DND-41 (cell line): ENCODE data around the gene SREBF2.

Experiments used
- ATAC-seq: fragments of 200-7000 bp; cut with Tn5 transposase; 3 replicates; pipeline ENCODE4 v1.9.1; 2021; ENCODE audit warnings: low read depth; ENCODE audit not compliant: insufficient read depth
- DNase-seq: peaks from one replicate; pipeline ENCODE4 v3.0.0-alpha.2; 2020
- H2AFZ ChIP-seq: 2 replicates; pipeline ENCODE4 v1.6.0; 2012; ENCODE audit warnings: low read depth, low read length
- H3K27ac ChIP-seq: 2 replicates; pipeline ENCODE4 v1.5.1; 2012; ENCODE audit warnings: low read length, inconsistent platforms
- H3K27me3 ChIP-seq: fragments of 200-600 bp; sonication (generic); 2 replicates; pipeline ENCODE4 v1.6.0; 2012; ENCODE audit warnings: low read length, mild to moderate bottlenecking, inconsistent platforms; ENCODE audit not compliant: insufficient read depth, poor library complexity
- H3K36me3 ChIP-seq: 2 replicates; pipeline ENCODE4 v1.5.1; 2012; ENCODE audit warnings: low read length, inconsistent platforms; ENCODE audit not compliant: insufficient read depth
- H3K4me1 ChIP-seq: 2 replicates; pipeline ENCODE4 v1.5.1; 2012; ENCODE audit warnings: mild to moderate bottlenecking, low read length; ENCODE audit not compliant: insufficient read depth
- H3K4me2 ChIP-seq: 2 replicates; pipeline ENCODE4 v1.6.0; 2012; ENCODE audit warnings: mild to moderate bottlenecking, moderate library complexity, low read length, inconsistent platforms; ENCODE audit not compliant: insufficient read depth
- H3K4me3 ChIP-seq, 2 experiments: fragments of 200-600 bp in 1 of 2; shearing (Covaris generic) in 1 of 2; 2 replicates each; pipeline ENCODE4 v1.5.1; 2012 to 2016; ENCODE audit warnings: inconsistent platforms in 2 of 2, low read length in 2 of 2, mild to moderate bottlenecking in 2 of 2, low read depth in 1 of 2, moderate library complexity in 1 of 2
- H3K79me2 ChIP-seq: 2 replicates; pipeline ENCODE4 v1.6.0; 2012; ENCODE audit warnings: low read length, inconsistent platforms; ENCODE audit not compliant: insufficient read depth
- H3K9ac ChIP-seq: 2 replicates; pipeline ENCODE4 v1.6.0; 2012; ENCODE audit warnings: low read depth, mild to moderate bottlenecking, inconsistent platforms, low read length, moderate library complexity
- H3K9me3 ChIP-seq: 2 replicates; pipeline ENCODE4 v1.5.1; 2012; ENCODE audit warnings: low read length, moderate library complexity, mild to moderate bottlenecking, inconsistent platforms; ENCODE audit not compliant: insufficient read depth, severe bottlenecking
- H4K20me1 ChIP-seq: 2 replicates; pipeline ENCODE4 v1.6.0; 2012; ENCODE audit warnings: low read length; ENCODE audit not compliant: insufficient read depth
- EZH2 ChIP-seq: IDR thresholded peaks from 3 replicates; pipeline ENCODE4 v1.6.1; 2012; ENCODE audit warnings: borderline replicate concordance, low read depth, mild to moderate bottlenecking, moderate library complexity, low read length, inconsistent platforms; ENCODE audit not compliant: severe bottlenecking
- TF ChIP-seq, protein P1 (sequence below): IDR thresholded peaks from 2 replicates; pipeline ENCODE4 v1.5.1; 2012; ENCODE audit warnings: borderline replicate concordance, low read length, moderate library complexity, mild to moderate bottlenecking; ENCODE audit not compliant: poor library complexity, severe bottlenecking; ENCODE audit errors: extremely low read depth

Gene SREBF2

GRCh38 chr22:41898645-41899044 is 65.7 kb downstream of the SREBF2 start:
- H3K27ac ChIP-seq, result no peak overlapping the region
- H2AFZ ChIP-seq, result no peak overlapping the region
- H3K9ac ChIP-seq, result no peak overlapping the region
- peaks cover 97% of the 10 kb centered on the region for H3K36me3 ChIP-seq
- DNase-seq, result no peak
- TF ChIP-seq, protein P1, sequence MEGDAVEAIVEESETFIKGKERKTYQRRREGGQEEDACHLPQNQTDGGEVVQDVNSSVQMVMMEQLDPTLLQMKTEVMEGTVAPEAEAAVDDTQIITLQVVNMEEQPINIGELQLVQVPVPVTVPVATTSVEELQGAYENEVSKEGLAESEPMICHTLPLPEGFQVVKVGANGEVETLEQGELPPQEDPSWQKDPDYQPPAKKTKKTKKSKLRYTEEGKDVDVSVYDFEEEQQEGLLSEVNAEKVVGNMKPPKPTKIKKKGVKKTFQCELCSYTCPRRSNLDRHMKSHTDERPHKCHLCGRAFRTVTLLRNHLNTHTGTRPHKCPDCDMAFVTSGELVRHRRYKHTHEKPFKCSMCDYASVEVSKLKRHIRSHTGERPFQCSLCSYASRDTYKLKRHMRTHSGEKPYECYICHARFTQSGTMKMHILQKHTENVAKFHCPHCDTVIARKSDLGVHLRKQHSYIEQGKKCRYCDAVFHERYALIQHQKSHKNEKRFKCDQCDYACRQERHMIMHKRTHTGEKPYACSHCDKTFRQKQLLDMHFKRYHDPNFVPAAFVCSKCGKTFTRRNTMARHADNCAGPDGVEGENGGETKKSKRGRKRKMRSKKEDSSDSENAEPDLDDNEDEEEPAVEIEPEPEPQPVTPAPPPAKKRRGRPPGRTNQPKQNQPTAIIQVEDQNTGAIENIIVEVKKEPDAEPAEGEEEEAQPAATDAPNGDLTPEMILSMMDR, result no peak
- no peak for TF ChIP-seq EZH2
- no peaks in the 10 kb centered on the region for H3K79me2 ChIP-seq
- no peak overlapping the region for H3K4me3 ChIP-seq
- no peaks in the 10 kb centered on the region for H3K4me1 ChIP-seq
- H3K9me3 ChIP-seq, result no peaks in the 10 kb centered on the region
- ATAC-seq, result no peak
- peaks cover 36% of the 10 kb centered on the region for H4K20me1 ChIP-seq
- no peak overlapping the region for H3K4me2 ChIP-seq
- H3K27me3 ChIP-seq, result no peaks in the 10 kb centered on the region

DNA sequence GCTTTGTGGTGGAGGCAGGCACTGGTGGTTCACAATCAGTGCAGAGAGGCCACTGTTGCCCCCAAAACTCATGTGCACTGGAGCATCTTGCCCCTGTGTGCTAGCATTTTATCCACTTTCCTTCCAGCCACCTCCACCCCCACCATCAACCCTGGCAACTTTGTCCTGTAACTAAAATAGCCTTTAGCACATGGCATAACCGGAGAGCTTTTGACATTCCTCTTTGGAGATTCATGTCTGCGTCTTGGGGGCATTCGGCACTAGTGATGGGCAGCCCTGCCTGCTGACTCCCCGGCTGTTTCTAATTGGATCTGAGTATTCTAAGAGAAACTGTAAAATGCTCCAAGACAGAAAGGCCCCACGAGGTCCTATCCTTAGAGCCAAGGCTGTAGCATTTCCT is 66.2 kb downstream of the SREBF2 start:
- peaks cover 38% of the 10 kb centered on the region for H4K20me1 ChIP-seq
- no peak for ATAC-seq

GRCh38 chr22:41899992-41900651 is 67.2 kb downstream of the SREBF2 start:
- H3K4me2 ChIP-seq, result no peak overlapping the region
- H3K9ac ChIP-seq, result no peak overlapping the region
- no peaks in the 10 kb centered on the region for H3K4me1 ChIP-seq
- H3K9me3 ChIP-seq, result no peaks in the 10 kb centered on the region
- peaks cover 98% of the 10 kb centered on the region for H3K36me3 ChIP-seq
- H3K27me3 ChIP-seq, result no peaks in the 10 kb centered on the region
- no peak for TF ChIP-seq EZH2
- TF ChIP-seq, protein P1, result no peak
- H4K20me1 ChIP-seq, result peaks cover 43% of the 10 kb centered on the region
- H3K27ac ChIP-seq, result no peak overlapping the region
- no peak for DNase-seq
- H3K4me3 ChIP-seq, result no peak overlapping the region
- no peak for ATAC-seq
- H3K79me2 ChIP-seq, result no peaks in the 10 kb centered on the region
- H2AFZ ChIP-seq, result no peak overlapping the region

More for the DNA sequence above, 66.2 kb downstream of the SREBF2 start:
- Histone ChIP-seq H3K79me2 (no peaks in the 10 kb centered on the region), H3K9ac (no peak overlapping the region), H3K9me3 (no peaks in the 10 kb centered on the region), H3K27ac (no peak overlapping the region), H3K27me3 (no peaks in the 10 kb centered on the region), H3K4me2 (no peak overlapping the region), H3K36me3 (peaks cover 97% of the 10 kb centered on the region), H3K4me1 (no peaks in the 10 kb centered on the region), H3K4me3 (no peak overlapping the region), H2AFZ (no peak overlapping the region)
- no peak for TF ChIP-seq EZH2
- TF ChIP-seq, protein P1, result no peak
- no peak for DNase-seq
